Measurements from ENCODE around the gene LIX1L.
A peak's percentile ranks its signal among the peaks of the same experiment; 100 is the strongest.

The LIX1L gene

DNA sequence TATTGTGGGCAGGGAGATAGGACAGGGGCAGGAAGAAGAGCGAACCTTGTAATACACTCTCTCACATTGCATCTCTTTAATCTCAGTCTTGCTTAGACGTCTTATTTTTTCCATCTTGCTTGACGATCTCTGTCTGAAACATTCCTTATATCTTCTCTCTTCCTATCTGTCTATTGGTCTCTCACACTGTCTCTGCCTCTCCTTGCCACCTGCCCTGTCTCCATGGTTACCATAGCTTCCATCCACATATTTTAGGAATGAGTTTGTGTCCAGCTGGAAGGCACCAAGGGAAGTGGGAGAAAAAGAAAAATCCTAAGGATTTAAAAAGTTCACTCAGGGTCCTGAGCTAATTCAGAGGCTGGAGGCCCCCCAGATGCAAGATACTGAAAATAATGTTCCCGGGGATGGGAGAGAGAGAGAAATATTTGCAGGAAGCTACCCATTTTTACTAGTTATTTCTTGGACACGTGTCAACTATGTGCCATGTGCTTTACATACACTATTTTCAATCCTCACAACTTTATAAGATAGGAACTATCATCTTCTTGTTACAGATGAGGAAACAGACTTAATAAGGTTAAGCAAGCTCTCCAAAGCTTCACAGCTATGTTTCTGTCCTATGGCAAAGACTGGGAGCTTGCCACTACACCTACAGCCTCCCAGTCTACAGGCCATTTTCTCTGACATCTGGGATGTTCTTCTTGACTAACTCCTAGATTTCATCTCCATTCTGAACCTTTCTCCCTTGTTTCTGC is 5.6 kb upstream of the LIX1L start:
- DNase-seq (ENCODE audit: low read depth in 3 of 3): no peak

DNA sequence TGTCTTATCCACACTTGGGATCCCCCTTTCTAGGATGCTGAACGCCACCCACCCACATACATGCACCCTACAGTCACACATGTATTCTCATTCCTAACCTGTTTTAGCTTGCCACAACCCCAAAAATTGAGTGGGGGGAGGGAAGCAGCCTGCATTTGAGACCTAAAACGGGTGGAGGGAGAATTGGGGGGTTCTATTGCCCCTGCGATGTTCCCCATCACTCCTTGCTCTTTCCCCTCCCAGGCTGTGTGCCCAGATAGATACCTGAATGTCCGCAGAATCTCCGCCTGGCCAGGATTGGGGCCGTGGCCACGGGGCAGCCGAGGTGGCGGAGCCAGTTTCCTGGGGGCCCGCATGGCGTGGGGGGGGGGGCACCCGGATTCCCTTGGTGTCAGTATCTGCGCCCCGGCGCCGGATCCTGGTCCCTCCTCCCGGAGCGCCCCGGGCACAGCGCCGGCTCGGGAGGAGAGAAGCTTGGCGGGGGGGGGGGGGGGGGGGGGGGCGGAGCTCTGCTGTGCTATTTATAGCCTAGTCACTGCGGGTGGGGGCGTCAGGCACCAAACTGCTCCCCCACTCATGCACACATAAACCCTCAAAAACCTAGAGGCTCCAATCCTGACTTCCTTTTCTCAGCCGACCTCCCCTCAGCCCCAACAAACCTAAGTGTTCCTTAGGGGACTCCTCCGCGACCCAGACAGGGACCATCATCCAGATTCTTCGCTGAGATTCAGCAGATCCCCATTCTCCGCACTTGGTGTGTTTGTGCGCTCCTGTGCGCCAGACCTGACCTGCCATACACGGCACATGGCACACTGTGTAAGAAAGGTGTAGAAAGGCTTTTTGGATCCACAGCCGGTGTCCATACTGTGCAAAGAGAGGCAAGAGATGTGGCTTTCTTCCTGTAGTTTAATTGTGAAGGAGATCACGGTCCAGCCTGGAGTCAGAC is 4.6 kb upstream of the LIX1L start:
- no peak for DNase-seq (ENCODE audit: low read depth in 3 of 3)

DNA sequence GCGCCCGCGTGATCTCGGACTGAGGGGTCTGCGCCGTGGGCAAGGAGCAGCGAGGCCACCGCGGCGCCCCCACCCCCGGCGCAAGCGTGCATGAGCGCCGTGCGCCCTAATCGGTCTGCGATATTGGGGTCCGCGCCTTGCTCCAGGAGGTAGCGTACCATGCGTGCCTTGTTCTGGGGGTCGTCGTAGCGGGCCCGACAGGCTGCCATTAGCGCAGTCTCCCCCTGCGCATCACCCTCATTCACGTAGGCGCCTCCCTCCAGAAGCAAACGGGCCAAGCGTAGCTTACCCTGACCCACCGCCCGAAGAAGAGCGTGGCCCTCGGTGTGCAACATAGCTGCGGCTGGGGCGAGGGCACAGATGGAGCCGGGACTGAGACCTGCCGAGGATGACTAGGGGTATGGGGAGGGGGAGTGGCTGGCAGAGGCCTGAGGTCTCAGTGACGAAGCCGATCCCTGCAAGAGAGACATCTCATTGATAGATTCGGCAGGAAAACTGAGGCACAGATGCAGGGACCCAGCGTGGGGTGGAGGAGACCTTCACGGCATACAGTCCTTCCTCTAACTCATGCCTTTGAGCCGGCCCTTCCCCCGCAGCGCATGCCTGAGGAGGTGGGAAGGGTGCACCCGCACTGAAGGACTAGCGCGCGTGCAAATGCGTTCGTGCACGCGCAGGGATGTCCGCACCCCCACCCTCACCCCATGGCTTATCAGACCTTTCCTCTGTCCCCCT is 3.8 kb upstream of the LIX1L start:
- peak in 1 of 3 donors; percentile 55 for DNase-seq (ENCODE audit: low read depth in 3 of 3)

DNA sequence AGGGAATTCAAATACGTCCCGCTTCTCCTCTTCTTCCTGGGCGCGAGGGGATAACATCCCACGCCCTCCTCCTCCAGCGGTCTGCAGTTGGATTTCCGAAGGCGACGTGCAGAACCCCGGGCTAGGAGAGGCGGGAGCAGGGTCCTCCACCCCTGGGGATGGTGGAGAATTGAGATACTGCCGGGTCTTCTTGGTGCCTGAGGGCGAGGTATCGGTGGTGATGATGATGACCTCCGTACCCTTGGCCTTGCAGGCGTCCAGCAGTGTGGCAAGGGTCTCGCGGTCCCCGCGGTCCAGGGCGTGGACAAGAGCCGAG is 3.2 kb upstream of the LIX1L start:
- no peak for DNase-seq (ENCODE audit: low read depth in 3 of 3)

DNA sequence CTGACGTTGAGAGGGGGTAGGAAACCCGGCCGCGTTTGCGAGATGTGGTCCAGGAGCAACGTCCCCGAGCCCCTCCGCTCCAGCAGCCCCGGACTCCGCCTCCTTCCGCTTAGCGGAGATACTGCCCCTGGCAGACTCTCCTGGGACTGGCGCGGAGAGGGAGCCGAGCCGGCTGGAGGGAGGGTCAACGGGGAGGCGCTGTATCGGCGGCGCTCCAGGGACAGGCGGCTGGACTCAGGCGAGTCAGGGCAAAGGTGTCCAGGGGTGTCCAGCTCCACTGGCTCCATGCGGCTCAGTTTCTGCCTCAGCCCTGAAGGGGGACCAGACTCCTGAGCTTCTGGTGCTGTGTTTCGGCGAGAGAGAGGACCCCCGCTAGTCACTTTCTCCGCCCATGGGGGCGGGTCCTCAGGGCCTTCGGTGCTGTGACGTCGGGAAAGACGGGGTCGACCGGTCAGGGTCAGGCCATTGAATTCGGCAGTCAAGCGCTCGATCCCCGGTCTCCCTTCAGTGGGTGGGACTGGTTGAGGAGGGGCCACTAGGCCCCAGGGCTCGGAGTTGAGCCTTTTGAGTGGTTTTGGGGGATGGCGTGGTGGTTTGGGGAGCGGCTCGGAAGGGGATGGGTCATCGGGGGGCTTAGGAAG is 2.8 kb upstream of the LIX1L start:
- no peak for DNase-seq (ENCODE audit: low read depth in 3 of 3)

DNA sequence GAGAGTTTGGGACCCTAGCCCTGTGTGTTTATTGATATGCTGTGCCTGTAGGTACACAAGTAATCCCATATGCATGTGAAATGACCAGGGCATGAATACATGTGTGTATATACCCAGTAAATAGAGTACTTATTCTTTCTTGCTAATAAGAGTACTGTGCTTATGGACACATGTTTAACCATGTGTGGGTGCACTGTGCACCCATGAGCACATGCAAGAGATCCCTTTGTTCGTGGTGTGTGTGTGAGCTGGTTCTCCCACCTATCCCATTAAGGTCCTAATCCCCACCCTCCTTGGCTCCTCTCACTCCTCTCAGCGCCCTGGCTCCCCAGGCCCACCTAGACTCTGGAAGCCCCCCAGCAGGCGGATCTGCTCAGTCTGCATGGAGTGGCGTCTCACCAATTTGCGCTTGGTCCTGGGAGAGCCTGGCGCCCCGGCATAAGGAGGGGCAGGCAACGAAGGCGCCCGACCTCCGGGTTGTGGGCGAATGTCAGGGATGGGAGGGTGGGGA is 2.2 kb upstream of the LIX1L start:
- no peak for DNase-seq (ENCODE audit: low read depth in 3 of 3)

DNA sequence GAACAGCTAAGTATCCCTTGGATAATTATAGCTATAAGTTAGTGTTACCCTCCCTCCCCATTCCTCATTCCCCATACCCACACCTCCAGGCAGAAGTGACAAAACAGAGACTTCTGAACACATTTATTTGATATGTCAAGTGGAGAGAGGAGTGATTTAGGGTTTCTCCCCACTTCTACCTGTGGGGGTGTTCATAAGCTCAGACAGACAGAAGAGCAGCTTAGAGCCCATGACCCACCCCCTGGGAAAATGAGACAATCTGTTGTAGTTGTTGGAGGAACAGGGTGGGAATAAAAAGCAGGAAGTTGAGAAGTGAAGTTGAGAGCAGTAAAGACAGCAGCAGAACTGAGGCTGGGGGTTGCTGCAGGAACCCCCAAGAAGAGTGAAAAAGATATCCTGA is 1.5 kb upstream of the LIX1L start:
- no peak for DNase-seq (ENCODE audit: low read depth in 3 of 3)

DNA sequence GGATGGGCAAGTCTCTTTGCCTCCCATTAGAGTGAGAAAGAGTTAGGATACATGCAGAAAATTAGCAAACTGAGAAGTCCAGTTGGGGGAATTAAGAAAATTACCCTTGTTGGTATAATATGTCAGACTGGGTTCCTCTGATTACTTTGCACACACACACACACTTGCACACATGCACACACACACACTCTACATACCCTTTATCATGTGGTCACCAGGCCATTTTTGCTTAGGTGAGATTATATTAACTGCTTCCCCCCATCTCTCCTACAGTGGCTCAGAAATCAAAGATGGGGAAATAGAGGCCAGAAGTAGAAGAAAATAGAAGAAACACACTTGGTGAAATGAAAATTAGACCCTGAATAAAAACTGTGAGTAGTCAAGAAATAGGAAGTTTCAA is 917 bp upstream of the LIX1L start:
- no peak for DNase-seq (ENCODE audit: low read depth in 3 of 3)

DNA sequence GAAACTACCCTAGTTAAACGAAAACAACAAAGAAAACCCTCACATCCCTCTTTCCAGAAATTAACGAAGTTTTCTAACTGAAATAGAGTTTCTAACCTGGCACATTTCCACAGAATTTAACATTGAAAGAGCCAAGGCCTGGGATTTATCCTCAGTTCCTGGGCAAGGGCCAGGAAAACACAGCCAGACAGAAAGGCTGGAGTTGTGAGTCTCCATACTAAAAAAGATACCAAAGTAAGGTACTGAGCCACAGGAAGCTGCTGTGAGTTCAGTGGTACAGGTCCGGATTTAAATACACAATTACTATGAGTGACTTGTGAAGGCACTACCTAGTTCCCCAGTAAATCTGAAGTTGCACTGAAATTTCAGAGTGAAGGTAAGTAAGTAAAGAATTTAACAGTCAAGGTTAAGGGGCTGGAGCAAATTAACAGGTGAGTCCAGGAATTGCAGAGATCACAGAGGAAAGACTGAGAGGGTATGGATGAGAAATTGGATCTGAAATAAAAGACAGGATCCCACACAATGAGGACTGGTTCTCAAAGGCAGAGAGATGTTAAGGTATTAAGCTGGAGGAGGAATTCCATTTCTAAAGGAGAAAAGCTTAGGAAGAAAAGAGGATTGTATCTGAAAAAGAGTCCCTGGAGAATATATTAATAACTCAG is 905 bp downstream of the LIX1L start:
- no peak for DNase-seq (ENCODE audit: low read depth in 3 of 3)

DNA sequence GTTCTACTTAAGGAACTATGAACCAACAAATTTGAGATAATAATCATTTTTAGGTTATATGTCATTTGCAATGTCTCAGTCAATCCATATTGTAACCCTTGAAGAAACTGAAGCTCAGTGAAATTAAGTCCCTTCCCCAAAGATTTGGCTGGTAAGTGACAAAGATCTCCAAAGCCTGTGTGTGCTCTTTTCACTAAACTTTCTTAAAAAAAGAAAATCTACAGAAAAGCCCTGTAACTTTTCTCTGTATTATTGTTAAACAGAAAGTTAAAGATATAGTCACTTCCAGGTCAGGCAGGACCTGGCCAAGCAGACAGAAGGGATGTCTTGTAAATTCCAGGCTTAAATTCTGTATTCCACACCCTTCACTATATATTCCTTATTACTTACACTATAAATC is 1.5 kb downstream of the LIX1L start:
- DNase-seq (ENCODE audit: low read depth in 3 of 3): no peak

DNA sequence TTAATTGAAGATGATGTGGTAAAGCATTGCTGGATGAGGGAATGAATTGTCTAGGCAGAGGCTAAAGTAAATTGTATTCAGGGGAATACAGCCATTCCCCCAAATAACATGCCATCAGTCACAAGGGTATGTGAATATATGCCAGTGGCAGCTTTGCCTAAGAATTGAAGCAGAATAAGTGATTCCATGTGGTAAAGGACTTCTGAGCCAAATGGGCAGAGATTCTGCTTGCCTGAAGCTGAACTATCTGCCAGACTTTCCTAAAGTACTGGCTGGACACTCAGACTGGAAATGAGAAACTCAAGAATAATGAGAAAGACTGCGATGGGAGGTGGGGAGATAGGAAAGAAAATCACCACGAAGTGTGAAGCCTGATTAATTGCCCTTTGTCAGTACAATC is 2.4 kb downstream of the LIX1L start:
- DNase-seq (ENCODE audit: low read depth in 3 of 3): no peak

DNA sequence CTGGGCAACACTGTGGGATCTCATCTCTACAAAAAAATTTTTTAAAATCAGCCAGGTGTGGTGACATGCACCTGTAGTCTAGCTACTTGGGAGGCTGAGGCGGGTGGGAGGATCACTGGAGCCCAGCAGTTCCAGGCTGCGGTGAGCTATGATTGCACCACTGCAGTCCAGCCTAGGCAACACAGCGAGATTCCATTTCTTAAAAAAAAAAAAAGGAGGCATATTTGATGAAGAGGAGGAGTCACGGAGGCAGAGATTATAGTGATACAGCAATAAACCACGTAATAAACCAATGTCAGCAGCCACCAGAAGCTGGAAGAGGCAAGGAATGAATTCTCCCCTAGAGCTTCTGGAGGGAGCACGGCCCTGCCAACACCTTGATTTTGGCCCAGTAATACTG is 4.0 kb downstream of the LIX1L start:
- DNase-seq (ENCODE audit: low read depth in 3 of 3): no peak

DNA sequence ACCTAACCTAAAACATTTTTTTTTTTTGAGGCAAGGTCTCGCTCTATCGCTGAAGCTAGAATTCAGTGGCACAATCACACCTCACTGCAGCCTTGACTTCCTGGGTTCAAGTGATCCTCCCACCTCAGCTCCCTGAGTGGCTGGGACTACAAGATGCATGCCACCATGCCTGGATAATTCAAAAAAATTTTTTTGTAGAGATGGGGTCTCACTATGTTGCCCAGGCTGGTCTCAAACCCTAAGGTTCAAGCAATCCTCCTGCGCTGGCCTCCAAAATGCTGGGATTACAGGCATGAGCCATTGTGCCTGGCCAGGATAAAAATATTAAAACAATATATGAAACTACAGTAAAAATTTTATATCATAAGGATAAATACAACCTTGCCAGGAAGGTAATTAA is 4.9 kb downstream of the LIX1L start:
- DNase-seq (ENCODE audit: low read depth in 3 of 3): no peak

DNA sequence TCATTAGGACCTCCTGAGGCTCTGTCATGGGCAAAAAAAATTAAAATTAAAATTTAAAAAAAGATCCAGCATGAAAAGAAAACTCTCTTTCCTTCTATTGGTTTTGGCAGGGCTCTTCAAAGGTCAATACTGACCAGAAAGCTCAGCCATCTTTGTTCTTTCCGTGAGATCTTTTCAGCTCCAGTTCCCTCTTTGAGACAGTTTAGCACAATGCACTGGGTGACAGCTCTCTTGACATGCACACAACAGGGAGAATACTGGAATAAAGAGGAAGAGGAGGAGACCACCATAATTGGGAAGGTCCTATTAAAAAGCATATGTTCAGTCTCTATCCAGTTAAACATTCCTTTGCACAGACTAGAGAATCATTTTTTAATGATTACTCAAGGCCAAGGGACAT is 6.3 kb downstream of the LIX1L start:
- DNase-seq (ENCODE audit: low read depth in 3 of 3): no peak

DNA sequence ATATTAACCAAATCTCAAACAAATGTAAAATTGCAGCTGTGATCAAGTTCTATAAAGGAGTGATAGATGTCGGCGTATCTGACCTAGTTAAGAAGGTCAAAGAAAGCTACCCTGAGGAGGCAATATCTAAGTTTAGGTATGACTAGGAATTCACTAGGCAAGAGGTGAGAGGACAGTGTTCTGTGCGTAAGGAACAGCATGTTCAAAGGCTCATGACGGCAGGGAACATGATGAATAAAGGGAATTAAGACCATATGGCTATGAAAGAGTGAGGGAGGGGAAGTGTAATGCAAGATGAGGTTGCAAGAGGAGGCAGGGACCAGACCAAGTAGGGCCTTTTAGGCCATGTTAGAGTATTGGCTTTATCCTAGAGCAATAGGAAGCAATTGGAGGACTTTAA is 8.6 kb downstream of the LIX1L start:
- no peak for DNase-seq (ENCODE audit: low read depth in 3 of 3)

DNA sequence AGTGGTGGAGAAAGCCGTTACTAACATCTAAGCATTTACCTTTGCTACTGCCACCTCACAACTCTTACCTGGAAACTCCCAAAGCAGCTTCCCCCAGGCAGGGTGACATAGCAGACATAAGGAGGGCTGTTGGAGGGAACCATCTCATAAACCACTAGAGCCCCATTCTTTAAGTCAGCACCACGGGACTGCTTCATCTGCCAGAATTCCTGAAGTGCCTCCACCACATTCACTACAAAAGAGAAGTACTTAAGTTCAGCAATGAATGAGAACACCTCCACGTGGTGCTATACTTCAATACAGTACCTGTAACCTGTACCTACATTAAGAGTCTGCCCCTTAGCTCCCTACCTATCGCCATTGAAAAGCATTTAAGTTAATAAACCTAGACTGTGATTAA is 10.3 kb downstream of the LIX1L start:
- no peak for DNase-seq (ENCODE audit: low read depth in 3 of 3)

DNA sequence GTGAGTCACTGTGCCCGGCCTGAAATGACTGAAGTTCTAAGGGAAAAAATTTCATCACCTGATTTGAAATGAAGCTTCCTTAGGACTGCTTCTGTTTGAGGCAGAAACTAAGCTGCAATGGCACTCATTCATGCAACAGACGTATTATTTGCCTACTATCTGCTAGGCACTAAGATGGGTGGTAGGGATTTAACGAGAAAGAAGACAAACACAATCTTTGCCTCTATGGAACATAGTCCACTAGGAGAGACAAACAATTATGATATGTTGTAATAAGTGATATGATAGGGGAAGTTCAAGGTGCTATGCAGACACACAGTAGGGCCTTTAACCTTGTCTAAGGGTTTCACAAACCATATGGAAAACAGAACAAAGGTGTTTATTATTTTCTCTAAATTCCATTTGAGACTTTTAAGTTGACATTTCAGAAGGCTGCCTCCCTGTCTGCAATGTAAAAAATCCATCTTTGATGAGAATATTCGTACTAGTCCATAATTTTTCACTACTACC is 11.3 kb downstream of the LIX1L start:
- no peak for DNase-seq (ENCODE audit: low read depth in 3 of 3)

DNA sequence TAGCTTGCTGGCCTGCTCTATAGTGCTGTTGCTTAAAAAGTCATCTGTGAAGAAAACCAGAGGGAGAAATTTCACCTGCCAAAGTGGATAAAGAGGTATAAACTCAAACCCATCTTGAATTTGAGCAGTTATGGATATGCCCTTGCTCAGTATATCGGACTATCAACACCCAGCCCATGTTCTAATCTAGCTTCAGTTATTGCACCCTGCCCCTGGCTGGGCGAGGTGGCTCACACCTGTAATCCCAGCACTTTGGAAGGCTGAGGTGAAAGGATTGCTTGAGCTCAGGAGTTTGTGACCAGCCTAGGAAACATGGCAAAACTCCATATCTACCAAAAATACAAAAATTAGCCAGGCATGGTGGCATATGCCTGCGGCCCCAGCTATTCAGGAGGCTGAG is 13.3 kb downstream of the LIX1L start:
- DNase-seq (ENCODE audit: low read depth in 3 of 3): no peak

DNA sequence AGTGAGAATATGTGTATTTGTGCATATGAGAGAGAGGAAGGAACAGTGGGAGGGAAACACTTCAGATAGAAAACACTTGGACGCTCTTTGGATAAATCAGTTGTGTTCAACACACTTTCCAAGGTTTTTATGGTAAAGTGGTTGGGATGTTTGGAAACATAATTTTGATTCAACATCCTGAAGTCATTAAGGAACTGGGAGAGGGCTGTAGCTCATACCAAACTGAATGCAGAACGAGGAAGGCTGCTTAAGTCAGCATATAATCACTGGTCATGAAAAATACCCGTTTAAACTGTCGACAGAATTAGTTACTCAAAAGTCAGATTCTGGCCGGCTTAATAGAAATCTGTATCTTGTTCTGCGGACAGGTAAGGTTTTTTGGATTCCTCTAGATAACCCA is 14.9 kb downstream of the LIX1L start:
- no peak for DNase-seq (ENCODE audit: low read depth in 3 of 3)

DNA sequence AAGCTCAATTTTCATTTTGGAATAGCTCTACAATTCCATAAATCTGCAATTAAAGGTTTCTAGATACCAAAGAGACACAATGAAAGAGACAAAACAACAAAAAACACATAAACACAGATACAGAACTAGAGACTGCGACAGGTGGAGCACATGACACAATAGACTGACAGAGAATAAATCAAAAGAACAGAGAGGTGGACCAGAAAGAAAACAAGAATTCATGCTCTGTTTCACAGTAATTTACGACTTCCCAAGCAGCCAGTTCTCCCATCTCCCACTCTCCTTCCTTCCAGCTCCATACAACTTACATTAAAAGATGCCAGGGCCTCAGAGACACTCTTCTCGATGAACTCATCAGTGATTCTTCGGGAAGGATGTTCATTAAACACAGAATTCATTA is 15.4 kb downstream of the LIX1L start:
- DNase-seq (ENCODE audit: low read depth in 3 of 3): no peak

DNA sequence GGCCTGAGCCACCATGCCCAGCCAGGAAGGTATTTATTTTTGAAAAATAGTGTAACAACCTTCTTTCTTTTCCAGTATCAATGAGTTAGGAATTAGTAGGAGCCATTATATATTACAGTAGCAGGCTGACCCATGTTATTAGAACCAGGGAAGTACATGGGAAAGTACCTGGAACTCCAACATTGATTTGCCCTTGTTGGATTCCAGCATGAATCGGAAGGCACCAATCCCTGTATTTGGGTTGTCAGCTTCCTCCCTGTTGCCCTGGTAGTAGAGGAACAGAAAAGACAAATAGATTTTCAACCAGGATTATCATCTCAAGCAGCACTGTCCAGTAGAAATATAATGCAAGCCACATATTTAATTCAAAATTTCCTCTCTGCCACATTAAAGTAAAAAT is 20.4 kb downstream of the LIX1L start:
- DNase-seq (ENCODE audit: low read depth in 3 of 3): no peak

Measured in stimulated activated CD4-positive, alpha-beta T cell treated with anti-CD3 and anti-CD28 coated beads, TNF-alpha, amount 100 ng/mL, for 48 hours (primary cell).